Measurements from ENCODE around the gene ATP6V1A. TPM values are rescaled to one million over a fixed set of nuclear protein-coding genes. Genes with fewer than 3 reads are reported as not detected.

ATP6V1A gene
- total RNA-seq, 4 donors from 2014 or later = 23.4 to 43.6 (median 28.7) TPM

DNA sequence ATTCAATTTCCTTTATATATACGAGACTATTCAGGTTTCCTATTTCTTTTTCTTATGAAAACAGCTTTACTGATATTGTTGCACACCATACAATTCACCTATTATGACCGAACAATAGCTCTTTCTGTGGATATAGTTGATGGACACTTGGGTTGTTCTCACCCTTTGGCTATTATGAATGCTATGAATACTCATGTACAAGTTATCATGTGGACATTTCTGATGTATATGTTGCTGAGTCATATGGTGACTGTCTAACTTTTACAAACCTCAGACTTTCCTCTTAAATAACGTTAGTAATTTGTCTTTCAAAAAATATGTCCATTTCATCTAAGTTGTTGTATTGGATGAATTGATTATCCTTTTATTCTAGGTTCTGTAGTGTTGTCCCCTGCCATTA, 34.7 kb upstream of the ATP6V1A start:
- Histone ChIP-seq H3K27me3 (no peaks in the 10 kb centered on the region), H3K36me3 (no peaks in the 10 kb centered on the region), H3K9me3 (no peaks in the 10 kb centered on the region), H3K4me1 (no peaks in the 10 kb centered on the region), H3K4me3 (no peak overlapping the region), H3K27ac (no peak overlapping the region)
- TF ChIP-seq CTCF (IDR thresholded peaks at IDR 0.05) (no peak), POLR2A (IDR thresholded peaks at IDR 0.05) (no peak)
- no peak for DNase-seq

- Histone ChIP-seq H3K27me3 (no peaks in the 10 kb centered on the region), H3K27ac (no peak overlapping the region), H3K36me3 (peaks cover 0 to 5% (median 0%) of the 10 kb centered on the region in 3 donors), H3K4me1 (no peaks in the 10 kb centered on the region), H3K4me3 (no peak overlapping the region), H3K9me3 (no peaks in the 10 kb centered on the region)
- no peak for TF ChIP-seq CTCF (IDR thresholded peaks at IDR 0.05)
- TF ChIP-seq POLR2A (IDR thresholded peaks at IDR 0.05) = no peak
- DNase-seq = no peak
Observed at GRCh38 chr3:113714702-113715101, 32.1 kb upstream of the ATP6V1A start.

GRCh38 chr3:113717308-113717707, 29.5 kb upstream of the ATP6V1A start:
- Histone ChIP-seq H3K36me3 (peaks cover 0 to 29% (median 0%) of the 10 kb centered on the region in 3 donors), H3K4me1 (no peaks in the 10 kb centered on the region), H3K27ac (no peak overlapping the region), H3K9me3 (no peaks in the 10 kb centered on the region), H3K4me3 (no peak overlapping the region), H3K27me3 (no peaks in the 10 kb centered on the region)
- TF ChIP-seq POLR2A (IDR thresholded peaks at IDR 0.05) = no peak
- TF ChIP-seq CTCF (IDR thresholded peaks at IDR 0.05) = no peak
- no peak for DNase-seq

DNA sequence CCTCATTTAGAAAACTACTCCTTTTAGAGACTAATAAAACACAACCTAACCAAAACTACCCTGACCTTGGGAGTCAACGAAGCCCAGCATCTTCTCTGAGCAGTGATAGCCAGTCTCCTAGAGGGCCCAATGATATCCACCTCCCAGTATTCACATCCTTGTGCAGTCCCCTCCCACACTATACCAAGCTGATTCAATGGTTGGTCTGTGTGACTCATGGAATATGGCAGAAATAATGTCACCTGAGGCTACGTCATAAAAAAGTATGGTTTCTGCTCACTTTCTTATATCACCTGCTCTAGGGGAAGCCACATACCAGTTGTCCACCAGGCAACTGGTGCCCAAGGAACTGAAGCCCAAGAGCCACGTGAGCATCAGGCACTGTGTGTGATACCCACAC, 29.0 kb upstream of the ATP6V1A start:
- DNase-seq = no peak
- peaks cover 0 to 29% (median 0%) of the 10 kb centered on the region in 3 donors for H3K36me3 ChIP-seq
- H3K4me3 ChIP-seq = no peak overlapping the region
- H3K27me3 ChIP-seq = no peaks in the 10 kb centered on the region
- H3K9me3 ChIP-seq = no peaks in the 10 kb centered on the region
- no peaks in the 10 kb centered on the region for H3K4me1 ChIP-seq
- TF ChIP-seq CTCF (IDR thresholded peaks at IDR 0.05) (no peak), POLR2A (IDR thresholded peaks at IDR 0.05) (no peak)
- no peak overlapping the region for H3K27ac ChIP-seq

DNA sequence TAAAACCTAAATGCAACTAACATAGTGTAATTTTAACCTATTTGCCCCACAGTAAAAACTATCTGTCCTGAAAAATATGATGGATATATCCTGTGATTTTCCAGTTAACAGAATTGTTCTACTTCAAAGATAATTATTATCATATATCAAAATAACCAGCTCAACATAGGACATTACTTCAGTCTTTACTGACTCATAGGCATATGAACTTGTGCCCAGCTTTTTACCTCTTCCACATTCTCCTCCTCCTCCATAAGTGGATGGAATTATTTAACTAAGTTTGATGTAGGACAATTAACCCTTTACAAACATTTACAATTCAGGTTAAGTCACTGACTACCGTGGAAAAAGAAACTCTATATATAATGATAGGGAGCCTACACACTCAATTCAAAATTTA, 27.5 kb upstream of the ATP6V1A start:
- Histone ChIP-seq H3K4me1 (no peaks in the 10 kb centered on the region), H3K4me3 (no peak overlapping the region), H3K36me3 (peaks cover 0 to 35% (median 0%) of the 10 kb centered on the region in 3 donors), H3K27me3 (no peaks in the 10 kb centered on the region), H3K27ac (no peak overlapping the region), H3K9me3 (no peaks in the 10 kb centered on the region)
- no peak for TF ChIP-seq CTCF (IDR thresholded peaks at IDR 0.05)
- no peak for TF ChIP-seq POLR2A (IDR thresholded peaks at IDR 0.05)
- no peak for DNase-seq

DNA sequence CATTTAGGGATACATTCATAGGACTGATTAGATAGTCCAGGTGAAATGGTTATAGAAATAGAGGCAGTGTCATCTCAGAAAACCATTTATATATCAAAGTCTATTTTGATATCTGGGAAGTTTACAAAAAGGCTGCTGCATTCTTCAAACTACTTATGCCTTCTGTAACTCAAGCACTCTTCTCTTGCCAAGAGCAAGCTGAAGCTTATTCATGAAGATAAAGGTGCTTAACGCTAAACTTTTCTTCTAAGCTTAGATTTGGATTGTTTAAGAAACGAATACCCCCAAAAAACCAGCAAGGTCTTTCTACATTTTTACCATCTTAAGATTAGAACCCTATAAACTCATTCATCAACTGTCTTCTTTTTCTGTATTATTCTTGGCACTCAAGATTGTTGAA, 27.1 kb upstream of the ATP6V1A start:
- TF ChIP-seq CTCF (IDR thresholded peaks at IDR 0.05) = no peak
- Histone ChIP-seq H3K27ac (no peak overlapping the region), H3K9me3 (no peaks in the 10 kb centered on the region), H3K27me3 (no peaks in the 10 kb centered on the region), H3K4me3 (no peak overlapping the region), H3K4me1 (no peaks in the 10 kb centered on the region), H3K36me3 (peaks cover 0 to 35% (median 0%) of the 10 kb centered on the region in 3 donors)
- no peak for DNase-seq

Data from Peyer's patch (tissue), 4 donors.